ENCODE measurements around the gene SLC2A14.

- TF ChIP-seq GATA3 (IDR thresholded peaks at IDR 0.05; ENCODE audit: low read depth, low read length) (no peak), GATA2 (IDR thresholded peaks at IDR 0.05; ENCODE audit: low read depth, low read length) (no peak)
Measured at GRCh38 chr12:7915661-7916403, 43.1 kb upstream of the SLC2A14 start.

Measured in SH-SY5Y (cell line).